ENCODE measurements around the gene SH3PXD2A.
"Not testable (repeated sequence)": the region's sequence is repeated elsewhere in the genome, so short reads cannot be mapped to it uniquely, and the experiment has no call there.

The SH3PXD2A gene

DNA sequence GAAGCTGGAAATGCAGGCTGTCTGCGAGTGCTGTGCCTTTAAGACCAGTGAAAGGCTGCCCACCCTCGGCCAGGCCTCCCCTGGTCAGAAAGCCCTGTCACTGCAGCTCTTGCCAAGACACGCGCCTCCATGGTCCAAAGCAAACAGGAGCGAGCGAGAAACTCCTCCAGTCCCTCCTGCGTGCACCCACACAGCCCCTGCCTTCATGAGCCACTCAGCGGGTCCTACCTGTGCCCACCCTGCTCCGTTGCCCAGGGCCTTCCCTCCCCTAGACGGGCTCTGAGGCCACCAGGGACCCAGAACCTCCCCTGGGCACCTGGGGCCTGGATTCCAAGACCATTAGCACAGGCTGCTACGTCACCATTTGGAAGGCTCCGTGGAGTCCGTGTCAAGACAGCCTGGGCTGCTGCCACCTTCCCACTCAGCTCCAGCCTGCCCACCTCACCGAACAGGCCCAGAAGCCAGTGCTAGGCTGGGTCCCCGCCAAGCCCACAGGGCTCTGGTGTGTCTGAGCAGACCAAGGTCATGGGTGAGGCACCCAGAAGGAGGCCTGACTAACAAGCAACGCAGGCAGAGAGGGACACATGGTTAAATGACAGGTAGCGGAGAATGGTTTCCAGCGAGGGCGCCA is 217.3 kb downstream of the SH3PXD2A start:
- DNase-seq: no peak

DNA sequence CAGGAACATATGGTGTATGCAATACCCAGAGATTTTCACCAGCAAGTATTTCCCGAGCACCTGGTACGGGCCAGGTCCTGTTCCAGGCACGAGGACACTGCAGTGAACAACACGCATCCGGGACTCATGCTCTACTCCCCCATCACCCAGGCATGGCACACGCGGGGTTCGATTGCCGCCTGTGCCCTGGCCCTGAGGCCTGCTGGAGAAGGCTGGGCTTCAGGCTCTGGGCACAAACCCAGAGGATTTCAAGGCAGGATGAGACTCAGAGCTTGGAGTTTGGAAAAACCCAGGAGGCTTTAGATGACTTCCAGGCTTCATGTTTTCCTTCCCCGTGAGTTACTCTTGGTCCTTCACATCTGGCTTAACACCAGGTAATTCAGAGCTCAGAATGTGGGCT is 218.4 kb downstream of the SH3PXD2A start:
- no peak for DNase-seq

DNA sequence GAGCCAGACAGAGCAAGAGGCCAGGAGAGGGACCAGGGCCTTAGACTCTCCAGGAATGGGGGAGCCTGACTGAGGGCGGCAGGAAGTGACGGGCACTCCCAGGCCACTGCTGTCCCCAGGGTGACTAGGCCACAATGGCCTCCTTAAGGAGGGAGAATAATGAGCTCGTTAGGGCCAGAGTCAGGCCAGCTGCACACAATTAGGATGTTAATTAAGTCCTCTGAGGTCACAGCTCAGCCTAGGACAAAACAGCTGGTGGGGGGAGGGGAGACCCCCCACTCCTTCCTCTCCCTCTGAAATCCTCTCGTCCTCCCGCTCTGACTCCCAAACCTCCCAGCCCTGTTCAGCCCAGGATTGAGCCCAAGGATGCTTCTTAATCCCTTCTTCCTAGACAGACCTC is 218.9 kb downstream of the SH3PXD2A start:
- no peak for DNase-seq

DNA sequence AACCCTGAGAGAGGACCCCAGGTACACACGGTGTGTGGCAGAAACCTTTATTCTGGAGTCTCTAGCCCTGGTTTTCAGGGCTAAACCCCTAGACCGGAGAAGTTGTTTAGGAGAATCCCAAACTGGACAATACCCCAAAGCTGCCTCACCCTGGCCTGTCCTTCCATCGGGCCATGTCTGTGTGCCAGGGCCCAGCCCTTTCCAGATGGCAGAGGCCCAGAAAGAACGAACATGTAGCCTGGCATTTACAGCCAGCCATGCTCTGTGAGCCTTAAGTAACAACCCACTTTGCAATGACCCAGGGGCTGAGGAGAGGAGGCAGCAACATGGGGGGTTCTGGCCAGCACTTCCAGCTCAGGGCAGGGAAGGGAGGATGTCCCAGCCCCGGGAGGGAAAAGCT is 219.8 kb downstream of the SH3PXD2A start:
- no peak for DNase-seq

DNA sequence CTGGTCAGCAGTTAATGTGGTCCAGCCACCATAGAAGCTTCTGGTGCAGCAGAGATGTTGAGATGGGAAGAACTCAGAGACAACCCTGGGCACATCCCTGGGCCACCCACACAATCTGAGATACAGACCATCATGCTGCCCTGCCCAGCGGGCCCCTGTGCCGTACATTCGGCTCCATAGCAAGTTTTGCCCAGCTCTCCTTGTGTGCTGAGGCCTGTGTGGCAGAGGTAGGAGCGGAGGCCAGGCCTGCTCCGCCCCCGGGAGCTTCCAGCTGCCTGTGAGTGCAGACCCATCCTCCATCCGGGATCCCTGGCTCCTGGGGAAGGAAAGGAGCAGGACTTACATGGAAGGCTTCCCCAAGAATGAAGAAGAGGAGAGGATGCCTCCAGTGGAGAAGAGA is 221.5 kb downstream of the SH3PXD2A start:
- no peak for DNase-seq

DNA sequence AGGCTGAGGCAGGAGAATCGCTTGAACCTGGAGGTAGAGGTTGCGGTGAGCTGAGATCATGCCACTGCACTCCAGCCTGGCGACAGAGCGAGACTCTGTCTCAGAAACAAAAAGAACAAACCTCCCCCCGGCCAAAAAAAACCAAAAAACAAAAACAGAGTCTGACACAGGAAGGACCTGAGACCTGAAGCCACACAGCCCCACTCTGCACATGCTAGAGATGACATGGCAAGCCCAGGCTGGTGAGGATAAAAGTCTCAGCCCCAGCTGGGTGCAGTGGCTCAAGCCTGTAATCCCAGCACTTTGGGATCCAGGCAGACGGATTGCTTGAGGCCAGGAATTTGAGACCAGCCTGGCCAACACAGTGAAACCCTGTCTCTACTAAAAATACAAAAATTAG is 222.5 kb downstream of the SH3PXD2A start:
- not testable (repeated sequence) for DNase-seq

DNA sequence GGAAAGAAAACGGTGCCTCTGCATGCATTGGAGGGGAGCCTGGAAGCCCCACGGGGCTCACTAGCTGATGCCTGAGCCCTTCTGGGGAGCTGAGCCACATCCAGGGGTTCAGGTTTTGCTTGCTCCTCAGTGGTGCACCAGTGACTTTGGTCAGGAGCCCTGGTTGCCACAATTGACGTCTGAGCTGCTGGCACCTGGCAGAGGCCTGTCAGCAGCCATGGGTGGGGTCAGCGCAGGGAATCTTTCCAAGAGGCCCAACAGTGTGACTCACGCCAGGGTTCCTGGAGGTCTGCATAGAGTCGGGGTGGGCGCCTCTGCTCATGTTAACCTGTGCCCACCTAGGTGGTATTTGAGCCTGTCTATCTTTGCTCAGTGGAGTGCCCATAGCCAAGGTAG is 223.1 kb downstream of the SH3PXD2A start:
- DNase-seq: no peak

DNA sequence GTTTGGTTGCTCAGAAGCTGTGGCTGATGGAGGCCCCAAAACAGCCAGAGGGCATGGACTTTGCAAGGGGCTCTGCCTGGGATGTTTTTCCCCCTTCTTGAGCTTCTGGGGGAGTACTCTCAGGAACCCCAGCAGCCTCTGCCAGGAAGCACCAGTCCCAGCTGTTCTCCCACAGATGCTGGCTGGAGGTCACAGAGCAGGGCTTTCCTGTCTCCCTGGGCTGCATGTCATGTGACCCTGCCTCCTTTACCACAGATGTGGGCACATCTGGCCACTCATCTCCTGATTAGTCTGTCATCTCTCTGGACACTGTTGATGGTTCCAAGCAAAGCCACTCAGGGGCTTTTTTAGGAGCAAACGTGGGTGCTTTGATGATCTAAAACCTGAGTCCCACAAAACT is 225.2 kb downstream of the SH3PXD2A start:
- DNase-seq: no peak

DNA sequence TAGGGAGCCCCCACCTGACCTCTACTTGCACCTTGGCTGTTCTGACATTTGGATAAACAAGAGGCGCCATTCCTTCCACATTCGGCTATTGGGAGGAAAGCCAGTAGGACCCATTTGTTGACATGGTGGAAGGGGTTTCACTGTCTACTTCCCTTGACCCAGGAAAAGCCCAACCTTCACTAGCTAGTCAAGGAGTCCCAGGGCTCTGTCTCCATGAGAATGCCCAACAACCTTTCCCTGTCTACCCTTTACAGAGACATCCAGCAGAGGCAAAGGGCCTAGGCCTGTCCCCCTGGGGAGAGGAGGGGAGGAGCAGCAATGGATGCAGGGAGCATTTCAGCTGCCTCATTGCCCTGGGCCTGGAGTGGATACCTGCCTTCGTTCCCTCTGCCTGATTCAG is 225.8 kb downstream of the SH3PXD2A start:
- DNase-seq: no peak

DNA sequence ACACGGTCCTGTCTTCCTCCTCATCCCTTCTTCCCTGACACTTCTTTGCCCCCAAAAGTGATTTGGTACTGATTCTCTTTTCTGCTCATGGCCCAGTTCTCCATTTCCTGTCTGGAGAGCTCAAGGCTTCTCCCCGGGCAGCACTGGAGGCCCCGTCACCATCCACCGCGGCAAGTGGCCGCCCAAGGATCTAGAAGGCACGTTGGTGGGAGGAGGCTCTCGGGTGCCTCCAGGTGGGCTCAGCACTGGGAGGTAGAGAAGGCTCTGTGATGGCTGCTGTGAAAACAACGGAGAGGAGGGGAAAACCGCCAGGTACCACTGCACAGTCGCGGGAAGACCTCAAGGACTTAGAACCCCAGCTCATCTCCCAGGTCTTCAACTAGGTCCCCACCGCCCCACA is 227.5 kb downstream of the SH3PXD2A start:
- DNase-seq: no peak

DNA sequence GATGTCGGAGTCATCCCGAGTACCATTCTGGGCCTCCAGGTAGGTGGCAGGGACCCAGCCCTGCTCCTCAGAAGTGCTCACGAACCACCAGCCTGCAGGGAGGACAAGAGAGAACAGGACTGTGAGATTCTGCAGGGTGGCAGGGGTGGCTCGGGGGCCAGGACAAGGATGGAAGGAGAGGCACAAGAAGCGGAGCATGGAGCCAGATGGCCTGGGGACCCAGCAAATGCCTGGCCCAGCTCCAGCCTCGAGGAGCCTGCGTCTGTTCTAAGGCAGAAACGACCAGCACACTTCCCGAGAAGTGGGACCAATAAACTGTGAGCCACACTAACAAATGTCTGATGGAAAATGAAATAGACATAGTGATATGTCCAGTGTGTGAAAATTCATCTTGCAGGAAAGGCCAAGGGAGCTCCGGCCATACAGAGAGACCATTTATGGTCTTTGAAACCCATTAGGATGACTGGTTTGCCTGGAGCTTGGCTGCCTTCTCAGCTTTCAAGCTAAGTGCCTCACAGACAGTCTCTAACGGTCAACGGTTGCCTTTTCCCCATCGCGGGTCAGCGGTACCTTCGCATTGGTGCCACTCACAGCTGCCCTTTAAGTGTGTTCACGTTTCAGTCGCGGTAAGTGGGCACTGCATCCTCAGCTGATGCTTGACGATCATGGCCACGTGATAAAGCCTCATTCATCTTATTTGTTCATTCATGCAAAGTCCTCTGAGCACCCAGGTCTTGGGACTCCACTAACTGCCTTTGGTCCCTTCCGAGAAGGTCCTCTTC is 228.1 kb downstream of the SH3PXD2A start:
- no peak for DNase-seq

DNA sequence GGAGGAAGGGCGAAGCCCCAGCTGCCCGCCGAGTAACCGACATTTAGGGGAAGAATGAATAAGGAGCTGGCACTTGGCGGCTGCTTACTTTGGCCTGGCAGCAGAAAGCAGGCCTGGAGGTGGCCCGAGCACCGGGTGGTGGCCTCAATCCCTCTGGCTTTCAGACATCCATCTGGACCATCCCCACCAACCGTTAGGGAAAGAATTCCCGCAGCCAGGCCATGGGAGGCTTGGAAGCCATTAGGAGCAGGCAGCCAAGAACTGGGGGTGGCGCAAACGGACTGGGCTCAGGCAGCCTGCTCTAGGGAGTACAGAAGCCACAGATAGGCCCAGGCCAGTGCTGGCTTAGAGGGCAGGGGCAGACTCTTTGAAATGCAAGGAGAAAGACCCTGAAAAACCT is 229.2 kb downstream of the SH3PXD2A start:
- no peak for DNase-seq

DNA sequence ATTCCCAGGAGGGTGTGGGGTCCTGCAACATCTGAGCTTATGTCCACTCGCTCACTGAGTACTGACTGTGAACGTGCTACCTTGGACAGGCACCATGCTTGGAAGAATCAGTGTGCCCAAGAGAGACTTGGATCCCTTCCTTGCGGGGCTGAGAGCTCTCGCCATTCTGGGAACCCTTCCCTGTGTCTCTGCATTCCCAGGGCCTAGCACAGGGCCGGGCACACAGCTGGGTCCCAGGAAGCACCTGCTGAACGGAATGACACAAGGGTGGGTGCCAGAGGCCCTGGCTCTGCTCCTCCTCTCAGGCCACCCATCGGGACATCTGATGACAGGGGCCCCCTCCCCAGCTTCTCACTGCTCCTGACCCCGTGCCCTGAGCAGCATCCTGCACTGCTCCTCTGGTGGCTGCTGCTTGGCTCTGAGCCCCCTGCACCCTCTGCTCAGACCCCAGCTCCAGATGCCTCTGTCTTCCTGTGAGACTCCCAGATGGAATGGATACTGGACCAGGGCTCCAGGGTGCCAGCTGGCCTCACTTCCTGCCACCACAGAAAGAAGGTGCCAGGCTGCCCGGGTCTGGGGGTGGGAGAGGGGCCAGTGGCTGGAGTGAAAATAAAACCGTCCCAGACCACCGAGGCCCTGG is 232.3 kb downstream of the SH3PXD2A start:
- no peak for DNase-seq

DNA sequence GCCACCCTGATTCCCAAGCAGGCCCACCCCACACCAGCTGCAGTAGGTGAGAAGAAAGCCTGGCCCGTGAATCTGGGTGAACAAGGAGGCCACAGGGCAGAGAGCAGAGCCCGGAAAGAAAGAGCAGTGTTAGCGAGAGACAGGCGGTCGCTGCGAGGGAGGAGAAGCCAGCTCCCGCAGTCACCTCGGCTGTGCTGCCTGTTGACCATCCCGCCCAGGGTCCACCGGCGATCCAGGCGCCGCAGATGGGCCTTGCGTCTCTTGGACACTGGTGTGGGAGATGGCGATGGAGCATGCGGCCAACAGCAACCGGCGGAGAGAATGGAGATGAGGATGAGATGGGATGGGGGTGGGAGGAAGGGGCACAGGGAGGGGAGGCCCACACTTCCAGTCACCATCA is 233.1 kb downstream of the SH3PXD2A start:
- DNase-seq: no peak

DNA sequence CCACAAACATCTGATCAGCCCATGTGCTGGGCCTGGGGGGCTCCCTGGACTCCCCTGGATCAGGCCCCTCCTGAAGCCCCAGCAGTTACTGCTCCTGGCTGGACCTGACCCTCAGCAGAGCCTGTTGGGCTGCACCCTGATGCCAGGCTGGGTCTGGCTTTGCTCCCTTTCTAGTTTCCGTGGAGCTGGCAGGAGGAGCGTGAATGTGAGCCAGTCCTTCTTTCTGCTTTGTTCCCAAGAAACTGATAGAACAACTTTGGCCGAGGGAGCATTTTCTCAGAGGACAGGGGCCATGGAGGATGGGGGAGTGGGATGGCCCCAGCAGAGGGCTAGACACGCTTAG is 233.6 kb downstream of the SH3PXD2A start:
- DNase-seq: no peak

DNA sequence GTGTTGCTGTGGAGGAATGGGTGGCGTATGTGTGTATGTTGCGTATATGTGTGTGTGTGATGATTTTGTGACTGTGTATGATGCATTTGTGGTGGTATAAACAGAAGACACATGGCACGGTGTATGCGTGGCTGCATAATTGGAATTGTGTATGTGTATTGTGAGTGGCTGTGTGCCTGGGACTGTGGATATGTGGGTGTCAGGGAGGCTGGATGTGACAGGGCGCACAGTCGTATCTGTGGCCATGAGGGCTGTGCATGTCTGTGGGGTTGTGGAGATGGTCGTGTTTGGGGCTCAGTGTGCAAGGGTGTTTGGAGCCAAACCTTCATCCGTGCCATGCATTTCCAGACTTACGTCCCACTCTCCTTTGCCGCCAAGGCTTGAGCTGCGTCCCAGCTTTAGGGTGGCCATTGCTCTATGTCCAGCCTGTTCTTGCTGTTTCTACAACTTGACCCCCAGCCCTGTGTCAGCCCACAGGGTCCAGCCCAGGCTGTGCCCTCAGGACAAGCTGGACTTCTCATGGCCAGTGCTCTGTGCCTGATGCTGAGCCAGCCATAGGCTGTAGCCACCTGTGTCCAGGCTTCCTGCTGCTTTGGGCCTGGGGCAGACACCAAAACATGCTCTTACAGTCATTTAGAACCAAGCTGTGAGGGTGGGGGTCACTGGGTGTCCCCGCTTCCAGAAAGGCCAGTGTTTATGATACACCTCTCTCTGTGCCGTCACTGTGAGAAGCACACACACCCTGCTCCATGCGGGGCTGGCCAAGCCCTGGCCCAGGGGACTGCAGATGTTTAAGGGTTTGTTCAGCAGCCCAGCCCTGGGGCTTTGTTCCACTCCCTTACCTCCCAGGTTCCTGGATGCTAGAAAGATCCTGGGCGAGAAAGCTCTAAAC is 234.2 kb downstream of the SH3PXD2A start:
- no peak for DNase-seq

DNA sequence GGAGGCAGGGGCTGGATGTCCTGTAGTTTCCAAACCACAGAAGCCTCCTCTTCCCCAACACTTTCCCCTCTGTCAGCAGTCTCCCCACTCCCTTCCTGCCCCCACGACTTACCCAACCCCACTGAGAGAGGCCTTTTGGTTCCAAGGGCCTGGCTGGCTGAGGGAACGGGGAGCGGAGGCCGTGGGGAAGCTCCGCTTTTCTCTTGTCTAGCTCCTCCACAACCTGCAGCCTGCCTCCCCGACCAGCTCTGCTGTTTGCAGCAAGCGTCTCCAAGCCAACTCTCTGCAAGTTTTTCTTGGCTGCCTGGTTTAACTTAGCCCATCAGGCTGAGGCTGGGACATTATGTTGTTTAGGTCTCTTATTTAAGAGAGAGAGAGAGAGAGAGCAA is 235.0 kb downstream of the SH3PXD2A start:
- DNase-seq: no peak

DNA sequence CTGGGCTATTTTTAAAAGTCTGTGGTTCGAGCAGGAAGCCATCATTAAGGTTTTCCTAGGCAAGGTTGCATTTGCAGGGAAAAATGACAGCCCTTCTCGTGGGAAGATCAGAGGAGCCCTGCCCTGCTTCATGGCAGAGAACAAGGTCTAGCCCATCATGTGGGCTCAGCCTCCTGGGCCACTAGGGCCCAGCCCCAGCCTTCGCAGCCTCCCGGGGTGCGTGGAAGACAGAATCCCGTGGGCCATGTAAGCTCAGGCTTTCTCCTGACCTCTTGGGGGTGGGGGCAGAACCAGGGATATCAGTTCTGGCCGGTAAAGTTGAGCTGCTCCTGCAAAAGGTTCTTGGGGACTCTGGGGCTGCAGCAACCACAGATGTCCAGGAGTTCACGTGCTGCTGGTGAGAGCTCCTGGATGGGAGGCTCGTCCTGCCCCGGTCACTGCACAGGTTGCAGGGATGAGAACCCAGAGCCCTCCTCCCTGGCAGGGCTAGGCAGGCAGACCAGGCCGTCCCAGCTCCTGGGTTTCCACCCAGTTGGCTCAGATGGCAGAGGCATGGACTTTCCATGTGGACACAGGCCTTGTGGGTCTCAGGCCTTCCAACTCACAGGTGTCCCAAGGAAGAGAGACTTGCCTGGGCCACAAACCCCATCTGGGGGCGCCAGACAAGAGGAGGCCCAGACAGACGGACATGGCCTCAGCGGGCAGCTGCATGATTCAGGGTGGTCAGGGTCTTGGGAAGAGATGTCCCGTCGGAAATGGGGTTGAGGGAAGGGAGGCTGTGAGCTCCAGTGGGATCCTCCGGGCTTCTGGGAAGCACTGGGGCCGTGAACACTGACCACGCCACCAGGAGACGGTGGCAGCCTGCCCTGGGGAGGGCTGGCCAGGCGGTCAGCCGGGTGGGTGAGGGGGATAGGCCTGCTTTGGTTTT is 235.7 kb downstream of the SH3PXD2A start:
- no peak for DNase-seq

DNA sequence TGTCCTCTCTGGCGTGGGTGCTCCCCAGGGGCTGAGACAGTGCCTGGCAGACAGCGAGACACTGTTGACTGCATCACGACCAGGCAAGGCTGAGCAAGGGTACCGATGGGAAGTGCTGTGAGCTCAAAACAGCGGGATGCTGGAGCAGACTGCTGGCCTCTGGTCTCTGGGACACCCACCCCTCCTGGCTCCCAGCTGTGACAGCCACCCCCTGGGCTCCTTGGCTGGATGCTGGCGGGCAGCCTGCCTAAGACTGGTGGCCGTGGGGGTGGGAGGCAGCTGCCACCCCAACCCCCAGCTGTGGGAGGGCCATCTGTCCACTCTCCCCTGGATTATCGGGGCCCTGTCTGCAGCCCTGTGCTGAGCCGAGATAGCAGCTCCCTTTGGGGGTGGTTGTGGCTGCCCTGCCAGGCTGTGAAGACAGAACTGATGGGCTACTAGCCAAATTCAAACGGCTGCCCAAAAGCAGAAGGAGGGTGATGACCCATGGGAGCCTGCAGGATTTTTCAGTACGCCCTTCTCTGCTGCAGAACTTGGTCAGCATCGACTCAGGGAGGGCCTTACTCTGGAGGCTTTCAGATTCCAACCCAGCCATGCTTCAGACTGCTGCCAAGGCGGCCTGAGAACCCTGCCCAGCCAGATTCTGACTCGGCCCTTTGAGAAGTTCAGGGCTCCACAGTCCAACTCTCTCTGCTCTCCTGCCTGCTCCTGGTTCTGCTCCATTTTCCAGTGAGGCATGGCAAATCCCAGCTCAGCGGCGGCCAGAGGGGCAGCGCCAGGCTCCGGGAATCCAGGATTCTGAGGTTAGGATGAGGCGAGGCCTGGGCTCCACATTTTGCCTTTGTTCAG is 236.6 kb downstream of the SH3PXD2A start:
- no peak for DNase-seq

DNA sequence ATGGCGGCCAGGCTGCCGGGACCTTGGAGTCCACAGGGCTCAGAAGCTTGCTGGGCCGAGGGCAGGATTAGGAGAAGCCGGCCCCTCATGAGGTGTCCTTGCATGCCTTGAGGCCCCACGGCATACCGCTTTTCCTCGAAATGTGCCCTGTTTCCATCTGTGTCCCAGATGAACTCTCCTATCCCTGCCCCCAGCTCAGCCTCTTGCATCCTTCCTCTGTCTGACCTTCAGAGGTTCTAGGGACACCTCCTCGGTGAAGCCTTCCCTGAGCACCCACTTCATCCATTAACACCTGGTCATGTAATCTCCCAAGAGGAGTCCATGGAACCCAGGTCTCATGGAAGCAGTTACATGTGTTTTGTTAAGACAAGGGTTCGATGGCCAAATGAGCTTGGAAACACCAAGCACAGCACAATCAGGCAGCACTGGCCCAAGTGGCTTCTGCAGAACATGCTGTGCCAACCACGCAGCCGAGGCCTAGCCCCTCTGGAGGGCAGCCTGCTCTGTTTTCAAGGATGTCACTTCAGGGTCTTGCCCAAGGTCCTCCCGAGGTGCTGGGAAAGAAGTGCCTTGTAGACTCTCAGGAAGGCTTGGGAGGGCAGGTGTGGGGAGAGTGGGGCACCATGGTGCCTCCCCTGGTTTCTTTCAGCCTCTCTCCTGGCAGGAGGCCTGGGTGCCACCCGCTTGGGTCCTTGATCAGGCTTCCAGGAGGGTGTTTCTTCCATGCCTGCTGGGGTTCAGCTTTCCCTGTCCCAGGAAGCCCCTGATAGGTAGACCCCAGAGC is 237.6 kb downstream of the SH3PXD2A start:
- DNase-seq: no peak
